LNCAP (cell line): Measurements from ENCODE around the gene GNPAT.

Experiments used
- CTCF ChIP-seq: fragments of 450-650 bp; IDR thresholded peaks from 2 replicates; pipeline ENCODE4 v1.5.1; 2017; ENCODE audit warnings: mild to moderate bottlenecking

The GNPAT gene

GRCh38 chr1:231315887-231316286, 74.9 kb downstream of the GNPAT start:
- TF ChIP-seq CTCF, result peak; percentile 63

- TF ChIP-seq CTCF, result no peak
Measured at GRCh38 chr1:231317306-231318014, 76.4 kb downstream of the GNPAT start.

- no peak for TF ChIP-seq CTCF
Measured at GRCh38 chr1:231318015-231318355, 77.0 kb downstream of the GNPAT start.

GRCh38 chr1:231318568-231318967, 77.6 kb downstream of the GNPAT start:
- TF ChIP-seq CTCF, result no peak

GRCh38 chr1:231319080-231319479, 78.1 kb downstream of the GNPAT start:
- TF ChIP-seq CTCF, result no peak

GRCh38 chr1:231322880-231323530, 82.0 kb downstream of the GNPAT start:
- no peak for TF ChIP-seq CTCF

GRCh38 chr1:231324660-231325059, 83.6 kb downstream of the GNPAT start:
- TF ChIP-seq CTCF, result no peak
